ENCODE results near the gene TM4SF4.

- no peak for TF ChIP-seq USF2 (CRISPR knock-in tag; IDR thresholded peaks at IDR 0.05)
- TF ChIP-seq ESRRA (CRISPR knock-in tag; IDR thresholded peaks at IDR 0.05; ENCODE audit: borderline replicate concordance) = no peak
- TF ChIP-seq CTCF (IDR thresholded peaks at IDR 0.05) = no peak
- no peak for TF ChIP-seq ETV6 (CRISPR knock-in tag; IDR thresholded peaks at IDR 0.05)
- no peak for TF ChIP-seq ZNF263 (CRISPR knock-in tag; IDR thresholded peaks at IDR 0.05; ENCODE audit: low read depth)
- TF ChIP-seq CREB1 (CRISPR knock-in tag; IDR thresholded peaks at IDR 0.05) = no peak
- TF ChIP-seq MYBL2 (CRISPR knock-in tag; IDR thresholded peaks at IDR 0.05) = no peak
- TF ChIP-seq ZNF219 (CRISPR knock-in tag; IDR thresholded peaks at IDR 0.05; ENCODE audit: borderline replicate concordance) = no peak
- TF ChIP-seq, protein P1, sequence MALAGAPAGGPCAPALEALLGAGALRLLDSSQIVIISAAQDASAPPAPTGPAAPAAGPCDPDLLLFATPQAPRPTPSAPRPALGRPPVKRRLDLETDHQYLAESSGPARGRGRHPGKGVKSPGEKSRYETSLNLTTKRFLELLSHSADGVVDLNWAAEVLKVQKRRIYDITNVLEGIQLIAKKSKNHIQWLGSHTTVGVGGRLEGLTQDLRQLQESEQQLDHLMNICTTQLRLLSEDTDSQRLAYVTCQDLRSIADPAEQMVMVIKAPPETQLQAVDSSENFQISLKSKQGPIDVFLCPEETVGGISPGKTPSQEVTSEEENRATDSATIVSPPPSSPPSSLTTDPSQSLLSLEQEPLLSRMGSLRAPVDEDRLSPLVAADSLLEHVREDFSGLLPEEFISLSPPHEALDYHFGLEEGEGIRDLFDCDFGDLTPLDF (CRISPR knock-in tag; IDR thresholded peaks at IDR 0.05) = no peak
- no peak for TF ChIP-seq NFE2L1 (CRISPR knock-in tag; IDR thresholded peaks at IDR 0.05)
- no peak for TF ChIP-seq ZNF121 (CRISPR knock-in tag; IDR thresholded peaks at IDR 0.05)
- no peak for TF ChIP-seq FOXJ3 (CRISPR knock-in tag; IDR thresholded peaks at IDR 0.05; ENCODE audit: borderline replicate concordance)
- TF ChIP-seq FOXK1 (CRISPR knock-in tag; IDR thresholded peaks at IDR 0.05) = no peak
Observed at GRCh38 chr3:149462581-149463011, 11.9 kb upstream of the TM4SF4 start.
